GM19099 (cell line): ENCODE measurements around the gene TF.

Experiments used
- POLR2A ChIP-seq: IDR thresholded peaks from 3 replicates; pipeline ENCODE4 v1.6.1; 2011; ENCODE audit warnings: low read depth; ENCODE audit not compliant: insufficient read length; ENCODE audit errors: extremely low read depth

TF gene

GRCh38 chr3:133832802-133833144 lies 86.6 kb downstream of the TF start:
- TF ChIP-seq POLR2A: no peak

GRCh38 chr3:133833267-133833666 lies 87.1 kb downstream of the TF start:
- no peak for TF ChIP-seq POLR2A

GRCh38 chr3:133833880-133834620 lies 87.9 kb downstream of the TF start:
- TF ChIP-seq POLR2A: no peak

GRCh38 chr3:133834621-133835417 lies 88.6 kb downstream of the TF start:
- TF ChIP-seq POLR2A: no peak

- TF ChIP-seq POLR2A: no peak
Measured at GRCh38 chr3:133835418-133835743, 89.2 kb downstream of the TF start.

GRCh38 chr3:133835961-133836360 lies 89.8 kb downstream of the TF start:
- TF ChIP-seq POLR2A: no peak

- no peak for TF ChIP-seq POLR2A
Measured at GRCh38 chr3:133836497-133837158, 90.4 kb downstream of the TF start.

- TF ChIP-seq POLR2A: no peak
Measured at GRCh38 chr3:133837487-133838295, 91.5 kb downstream of the TF start.

- no peak for TF ChIP-seq POLR2A
Measured at GRCh38 chr3:133838296-133838789, 92.2 kb downstream of the TF start.

GRCh38 chr3:133838916-133839800 lies 93.0 kb downstream of the TF start:
- TF ChIP-seq POLR2A: no peak

- TF ChIP-seq POLR2A: no peak
Measured at GRCh38 chr3:133840055-133840737, 94.0 kb downstream of the TF start.

GRCh38 chr3:133840767-133841166 lies 94.6 kb downstream of the TF start:
- no peak for TF ChIP-seq POLR2A

GRCh38 chr3:133841196-133841595 lies 95.0 kb downstream of the TF start:
- TF ChIP-seq POLR2A: no peak
